HG03354 (cell line): ENCODE measurements around the gene WDR19.
"Not testable (repeated sequence)": the region's sequence is repeated elsewhere in the genome, so short reads cannot be mapped to it uniquely, and the experiment has no call there.

Experiments used
- ATAC-seq: cut with Tn5 transposase; IDR thresholded peaks from one replicate; pipeline ENCODE4 v1.9.1; 2021; ENCODE audit warnings: mild to moderate bottlenecking; ENCODE audit not compliant: unreplicated experiment, poor library complexity, severe bottlenecking

WDR19 gene

DNA sequence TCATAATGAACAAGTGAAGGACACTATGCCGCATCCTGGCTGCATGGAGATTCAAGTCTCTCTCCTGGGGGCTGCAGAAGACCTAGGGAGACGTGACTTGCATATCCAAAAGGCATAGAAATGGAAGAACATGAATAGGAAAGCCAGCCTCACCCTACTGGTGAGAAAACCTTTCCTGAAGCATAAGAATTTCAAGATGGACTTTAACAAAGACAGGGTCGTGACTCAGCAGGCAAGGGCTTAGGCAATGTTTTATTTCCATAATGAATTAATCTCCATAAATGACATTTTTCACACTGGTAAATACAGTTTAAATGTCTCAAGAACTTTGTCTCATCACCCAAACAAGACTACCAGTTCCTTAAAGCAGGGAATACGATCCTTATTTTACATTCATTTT, 104.9 kb downstream of the WDR19 start:
- no peak for ATAC-seq

DNA sequence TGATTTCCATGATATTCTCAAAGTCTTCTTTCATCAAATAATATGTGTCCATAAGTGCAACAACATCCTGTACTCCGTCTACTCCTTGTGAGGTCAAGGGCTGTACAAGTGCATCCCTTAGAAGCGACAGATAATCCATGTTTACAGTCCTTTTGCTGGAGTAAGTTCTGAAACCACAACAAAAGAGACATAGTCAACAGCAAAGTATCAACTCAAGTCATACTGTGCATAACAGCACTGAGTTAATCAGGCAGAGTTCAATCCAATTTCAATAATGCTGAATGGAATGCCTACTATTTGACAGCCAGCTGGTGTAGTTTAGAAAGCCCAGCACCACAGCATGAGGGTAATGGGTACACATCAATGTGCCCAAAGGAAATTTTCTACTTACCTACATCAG, 109.4 kb downstream of the WDR19 start:
- ATAC-seq: no peak

- ATAC-seq: not testable (repeated sequence)
Observed at GRCh38 chr4:39292433-39292832, 110.1 kb downstream of the WDR19 start.

DNA sequence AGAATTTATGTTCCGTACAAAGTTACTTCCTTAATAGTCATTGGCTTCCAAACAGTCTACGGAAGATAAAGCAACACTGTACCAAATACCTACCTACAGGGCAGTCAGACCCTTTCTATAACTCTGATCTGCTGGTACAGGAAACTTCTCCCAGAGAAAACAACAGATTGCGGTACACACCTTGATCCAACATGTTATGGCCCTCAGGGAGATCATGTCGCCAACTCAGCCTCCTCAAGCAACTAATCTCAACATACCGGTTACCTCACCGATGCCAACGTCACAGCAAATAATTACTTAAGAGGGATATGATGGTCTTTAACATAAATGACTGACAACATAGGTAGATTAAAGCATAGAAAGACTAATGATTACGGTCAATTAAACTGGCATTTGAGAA, 113.5 kb downstream of the WDR19 start:
- ATAC-seq: no peak

DNA sequence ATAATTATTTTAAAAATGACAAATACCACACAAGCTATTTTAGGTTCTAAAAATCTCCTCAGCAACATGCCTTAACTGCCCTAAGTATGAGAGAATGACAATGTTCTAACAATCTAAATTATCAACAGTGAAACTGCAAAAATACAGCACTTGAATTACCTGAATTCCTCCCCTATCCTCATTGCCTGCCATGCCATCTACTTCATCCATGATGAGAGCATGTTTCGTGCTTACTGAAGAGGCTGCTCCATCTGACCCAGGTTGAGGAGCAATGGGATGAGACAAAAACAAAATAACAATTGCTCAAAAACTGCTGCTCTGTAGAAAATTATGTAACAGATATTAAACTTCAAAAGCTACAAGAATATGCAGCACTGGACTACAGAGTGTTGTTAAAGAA, 120.6 kb downstream of the WDR19 start:
- no peak for ATAC-seq

- ATAC-seq: no peak
Observed at GRCh38 chr4:39303871-39304270, 121.5 kb downstream of the WDR19 start.

GRCh38 chr4:39304651-39305050, 122.3 kb downstream of the WDR19 start:
- no peak for ATAC-seq

DNA sequence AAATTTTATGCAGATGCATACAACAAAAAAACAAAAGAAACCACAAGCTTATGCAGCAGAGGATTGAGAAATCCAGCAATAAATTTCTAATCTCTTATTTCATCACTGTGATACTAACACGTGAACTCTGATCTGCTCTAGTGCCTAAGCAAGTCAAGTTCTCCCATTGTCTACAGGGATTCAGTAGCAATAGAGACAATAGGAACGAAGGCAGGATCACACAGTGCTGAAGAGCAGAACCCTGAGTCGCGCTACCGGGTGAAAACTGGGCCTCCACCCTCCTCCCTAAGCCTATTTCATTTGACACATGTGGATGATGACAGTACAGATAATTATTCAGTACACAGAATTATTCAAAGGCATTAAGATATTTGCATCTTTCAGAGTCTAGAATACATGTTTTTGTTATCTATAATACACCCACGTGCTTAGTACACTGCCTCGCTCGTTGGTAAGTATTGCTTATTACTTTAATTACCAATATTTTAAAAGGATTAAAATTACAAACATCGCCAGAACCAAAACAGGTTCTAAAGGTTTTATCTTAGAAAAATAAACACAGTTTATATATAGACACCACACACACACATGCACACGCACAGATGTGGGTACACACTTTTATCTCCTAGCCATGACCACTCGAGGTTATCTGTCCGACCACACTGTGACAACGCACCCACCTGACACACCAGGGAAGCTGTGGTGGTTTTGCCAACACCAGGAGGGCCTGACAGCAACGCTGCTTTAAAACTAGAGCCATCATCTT, 123.8 kb downstream of the WDR19 start:
- no peak for ATAC-seq

DNA sequence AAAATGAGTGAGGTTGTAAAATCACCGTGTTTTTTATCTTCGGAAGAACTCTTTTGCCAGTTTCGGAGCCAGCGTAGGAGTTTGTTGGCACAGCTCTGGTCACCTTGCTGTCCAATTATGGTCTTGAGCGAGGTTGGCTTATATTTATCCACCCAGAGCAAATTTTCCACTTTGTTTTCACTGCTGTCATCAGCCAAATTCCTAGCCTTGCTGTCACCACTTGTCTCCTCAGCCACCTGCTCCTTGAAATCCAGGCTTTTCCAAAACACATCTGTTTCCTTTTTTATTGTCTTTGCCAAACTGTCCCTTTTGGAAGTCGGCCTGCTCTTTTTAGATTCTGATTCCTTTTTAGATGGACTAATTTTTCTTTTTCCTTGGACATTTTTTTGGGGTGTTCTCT, 126.3 kb downstream of the WDR19 start:
- ATAC-seq: no peak

GRCh38 chr4:39312816-39313215, 130.5 kb downstream of the WDR19 start:
- no peak for ATAC-seq

DNA sequence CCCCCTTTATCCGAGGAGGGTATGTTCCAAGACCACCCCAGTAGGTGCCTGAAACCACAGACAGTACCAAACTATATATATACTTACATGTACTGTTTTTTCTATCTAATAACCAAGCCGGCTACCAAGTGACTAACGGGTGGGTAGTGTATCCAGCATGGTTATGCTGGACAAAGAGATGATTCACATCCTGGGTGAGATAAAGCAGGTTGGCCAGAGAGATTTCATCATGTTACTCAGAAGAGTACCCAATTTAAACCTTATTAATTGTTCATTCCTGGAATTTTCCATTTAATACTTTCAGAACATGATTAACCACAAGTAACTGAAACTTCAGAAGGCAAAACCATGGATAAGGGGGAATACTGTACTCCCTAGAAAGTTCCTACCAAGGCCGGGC, 137.3 kb downstream of the WDR19 start:
- no peak for ATAC-seq

GRCh38 chr4:39320381-39321115, 138.2 kb downstream of the WDR19 start:
- ATAC-seq: no peak

- ATAC-seq: no peak
Observed at GRCh38 chr4:39323821-39324220, 141.5 kb downstream of the WDR19 start.

DNA sequence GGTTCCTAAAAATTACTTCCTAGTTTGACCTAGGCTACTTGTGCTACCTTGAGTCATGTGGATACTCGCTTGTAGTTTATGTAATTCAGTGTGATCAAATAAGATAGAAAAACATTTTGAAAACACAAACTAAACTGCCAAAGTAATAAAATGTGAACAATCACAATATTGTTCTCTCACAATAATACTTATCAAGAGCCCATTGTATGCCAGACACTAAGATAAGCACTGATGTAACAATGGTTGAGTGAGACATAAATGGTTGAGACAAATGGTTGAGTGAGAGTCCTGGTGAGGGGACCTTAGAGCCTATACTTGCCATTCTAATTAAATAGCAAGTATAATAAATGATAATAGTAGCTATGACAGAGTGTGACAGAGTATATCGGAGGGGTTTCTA, 142.1 kb downstream of the WDR19 start:
- no peak for ATAC-seq

- ATAC-seq: no peak
Observed at GRCh38 chr4:39324897-39325613, 142.7 kb downstream of the WDR19 start.

DNA sequence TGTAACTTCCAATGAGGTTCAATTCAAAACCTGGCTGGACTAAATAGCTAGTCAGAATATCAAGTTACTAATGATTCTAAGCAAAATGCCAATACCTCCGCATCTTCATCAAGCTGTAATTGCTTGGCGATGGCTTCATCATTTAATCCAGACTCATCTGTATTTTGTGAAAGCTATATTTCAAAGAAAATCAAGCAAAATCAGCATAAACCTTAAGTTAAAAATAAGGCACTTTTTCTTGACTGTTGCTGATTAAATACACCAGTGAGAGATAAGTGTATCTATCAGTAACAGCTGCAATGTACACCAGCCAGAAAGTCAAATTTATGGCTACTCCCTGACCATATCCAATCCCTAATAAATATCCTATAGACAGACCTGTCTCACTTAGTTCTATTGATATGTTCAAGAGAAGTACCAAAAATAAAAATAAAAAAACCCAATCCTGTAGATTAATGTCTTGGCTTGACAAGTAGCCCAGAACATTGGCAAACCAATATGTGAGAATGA, 144.2 kb downstream of the WDR19 start:
- no peak for ATAC-seq

DNA sequence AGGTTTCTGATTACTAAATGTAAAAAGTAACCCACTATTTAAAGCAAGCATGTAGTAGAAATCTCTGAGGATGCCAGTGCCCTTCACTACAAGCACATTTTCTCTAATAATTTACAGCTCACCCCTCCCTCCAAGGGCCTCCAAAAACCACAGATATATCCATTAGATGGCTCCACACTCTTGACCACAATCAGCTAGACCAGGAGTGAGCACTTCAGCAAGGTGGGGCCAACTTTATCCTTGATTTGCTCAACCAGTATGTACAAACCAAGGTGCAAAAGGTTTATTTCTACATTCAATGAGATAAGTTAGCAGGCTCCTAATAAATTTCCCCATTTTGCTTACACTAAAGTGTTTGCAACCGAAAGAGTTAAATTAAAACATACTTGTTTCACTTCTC, 148.0 kb downstream of the WDR19 start:
- ATAC-seq: no peak

DNA sequence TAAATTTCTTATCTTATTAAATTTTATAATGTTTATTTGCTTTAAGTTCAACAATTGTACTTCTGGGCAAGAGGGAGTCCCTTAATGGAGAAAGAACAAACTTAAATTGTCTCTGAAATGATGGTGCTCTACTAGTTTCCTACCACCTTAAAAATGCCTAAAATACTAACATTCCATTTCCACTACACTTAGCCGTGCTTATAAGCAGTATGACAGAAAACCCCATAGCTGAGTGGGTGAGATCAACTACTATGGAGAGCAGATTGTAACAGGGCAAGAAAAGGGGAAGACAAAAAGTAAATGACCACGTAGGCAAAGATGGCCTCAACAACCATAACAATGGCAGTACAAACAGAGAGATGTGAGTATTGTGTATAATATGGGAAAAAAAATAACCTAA, 148.9 kb downstream of the WDR19 start:
- ATAC-seq: no peak
